Activated T-helper 1 cell treated with anti-CD3 and anti-CD28 coated beads, Interleukin-2, amount 50 U/mL, for 16 hours (primary cell): Measurements from ENCODE around the gene COL5A3.
A peak's percentile ranks its signal among the peaks of the same experiment; 100 is the strongest.

Experiments
- DNase-seq, 2 donors: peaks; one replicate each; pipeline ENCODE4 v3.0.0-alpha.2; 2020; ENCODE audit warnings: low read depth in 1 of 2, low spot score in 1 of 2

COL5A3 gene

DNA sequence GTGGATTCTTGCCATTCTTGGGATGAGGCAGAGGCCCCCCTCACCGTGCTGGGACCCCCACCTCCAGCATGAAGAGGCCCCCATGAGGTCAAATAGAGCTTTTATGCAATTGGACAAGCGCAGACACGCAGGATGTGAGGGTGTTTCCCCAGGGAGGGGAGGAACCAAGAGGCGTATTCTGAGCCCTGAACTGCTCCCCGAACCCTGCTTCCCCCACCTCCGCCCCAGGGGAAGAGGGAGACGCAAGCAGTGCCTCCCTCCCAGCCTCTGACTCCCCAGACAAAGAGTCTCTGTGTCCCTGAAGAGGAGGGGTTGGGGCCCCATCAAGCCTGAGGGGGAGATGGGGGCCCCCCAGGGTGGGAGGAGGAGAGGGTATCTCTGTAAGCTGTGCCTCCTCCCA is 1.7 kb upstream of the COL5A3 start:
- no peak for DNase-seq

DNA sequence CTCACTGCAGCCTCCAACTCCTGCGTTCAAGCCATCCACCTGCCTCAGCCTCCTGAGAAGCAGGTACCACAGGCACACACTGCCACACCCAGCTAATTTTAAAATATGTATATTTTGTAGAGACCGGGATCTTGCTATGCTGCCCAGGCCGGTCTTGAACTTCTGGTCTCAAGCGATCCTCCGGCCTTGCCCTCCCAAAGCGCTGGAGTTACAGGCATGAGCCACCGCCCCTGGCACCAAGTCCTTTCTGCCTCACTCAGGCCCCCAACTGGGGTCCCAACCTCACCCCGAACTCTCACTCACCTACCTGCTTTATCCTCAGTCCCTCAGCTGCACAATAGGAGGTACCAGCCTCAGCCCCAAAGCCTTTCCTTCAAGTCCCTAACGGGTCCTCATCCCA is 635 bp upstream of the COL5A3 start:
- no peak for DNase-seq

DNA sequence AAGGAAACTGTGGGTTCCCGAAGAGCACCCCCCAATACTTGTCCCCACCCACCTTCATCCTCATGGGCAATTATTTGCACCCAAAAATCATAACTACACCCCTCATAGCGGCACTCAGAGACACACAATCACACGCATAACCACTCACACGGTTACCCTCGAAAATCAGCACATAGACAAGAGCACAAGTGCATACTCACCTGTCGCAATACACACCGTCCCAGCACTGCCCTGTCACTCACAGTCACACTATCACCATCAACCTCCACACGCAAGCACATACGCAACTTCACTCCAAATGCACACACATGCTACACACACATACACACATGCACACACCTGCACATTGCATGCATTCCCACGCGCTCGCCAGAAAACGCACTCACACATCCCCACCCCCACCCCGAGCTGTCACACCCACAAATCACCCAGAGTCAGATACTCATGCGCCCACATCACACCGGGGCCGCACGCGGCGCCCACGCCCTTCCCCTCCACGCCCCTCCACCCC is 535 bp downstream of the COL5A3 start:
- DNase-seq, result no peak

DNA sequence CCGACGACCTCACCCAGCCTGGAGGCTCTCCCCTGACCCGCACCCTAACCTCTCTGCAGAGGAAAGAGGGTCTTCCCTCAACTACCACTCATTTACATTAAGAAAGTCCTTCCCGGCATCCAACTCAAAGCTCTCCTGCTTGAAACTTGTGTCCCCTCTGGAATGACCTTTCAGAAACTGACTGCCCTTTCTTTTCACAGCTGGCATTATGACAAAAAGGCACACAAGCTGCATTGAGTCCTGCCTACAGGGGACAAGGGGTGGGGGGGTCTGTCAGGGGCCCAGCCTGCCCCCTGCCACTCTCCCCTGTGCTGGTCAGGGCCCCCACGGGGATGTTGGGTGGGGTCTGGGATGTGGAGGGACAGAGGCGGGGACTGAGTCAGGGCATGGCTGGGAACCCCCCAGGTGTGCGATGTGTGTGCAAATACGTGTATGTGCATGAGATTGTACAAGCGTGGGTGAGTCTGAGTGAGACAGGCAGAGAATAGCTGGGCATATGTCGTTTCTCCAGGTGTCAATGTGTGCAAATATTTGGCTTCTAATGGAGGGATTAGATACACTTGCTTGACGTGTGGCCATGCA is 2.0 kb downstream of the COL5A3 start:
- DNase-seq, result no peak

DNA sequence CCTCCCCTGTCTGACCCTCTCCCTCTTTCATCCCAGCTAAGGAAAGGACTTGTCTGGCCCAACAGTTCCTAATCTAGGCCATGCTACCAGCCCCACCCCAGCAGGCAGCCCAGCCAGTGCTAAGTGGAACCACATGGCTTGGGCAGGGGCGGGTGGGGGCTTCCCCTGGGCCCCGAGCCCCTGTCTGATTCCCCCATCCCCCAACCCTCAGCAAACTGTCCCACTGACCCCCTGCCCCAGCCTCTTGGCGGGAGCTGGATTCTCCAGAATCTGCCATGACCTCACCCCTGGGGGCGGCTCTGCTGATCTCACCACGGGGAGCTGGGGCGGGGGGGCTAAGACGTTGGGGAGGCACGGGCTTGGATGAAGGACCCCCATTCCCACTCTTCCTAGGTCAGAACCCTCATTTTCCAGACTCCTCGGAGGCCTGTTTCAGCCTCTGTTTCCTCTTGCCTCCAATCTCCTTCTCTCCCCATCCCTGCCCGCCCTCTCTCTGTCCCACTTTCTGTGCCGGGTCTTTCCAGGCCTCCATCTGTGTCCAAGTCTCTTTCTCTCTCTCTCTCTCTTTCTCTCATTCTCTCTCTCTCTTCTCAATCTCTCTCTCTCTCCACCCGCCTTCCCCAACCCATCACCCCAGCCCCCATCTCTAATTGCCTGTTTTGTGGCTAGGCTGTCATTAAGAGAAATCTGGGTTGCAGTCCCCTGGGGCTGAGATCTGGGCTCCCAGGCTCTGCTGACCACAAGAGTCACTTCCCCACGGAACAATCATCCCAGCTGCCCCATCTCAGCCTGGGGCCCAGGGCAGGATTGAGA is 2.7 kb downstream of the COL5A3 start:
- DNase-seq, result no peak

DNA sequence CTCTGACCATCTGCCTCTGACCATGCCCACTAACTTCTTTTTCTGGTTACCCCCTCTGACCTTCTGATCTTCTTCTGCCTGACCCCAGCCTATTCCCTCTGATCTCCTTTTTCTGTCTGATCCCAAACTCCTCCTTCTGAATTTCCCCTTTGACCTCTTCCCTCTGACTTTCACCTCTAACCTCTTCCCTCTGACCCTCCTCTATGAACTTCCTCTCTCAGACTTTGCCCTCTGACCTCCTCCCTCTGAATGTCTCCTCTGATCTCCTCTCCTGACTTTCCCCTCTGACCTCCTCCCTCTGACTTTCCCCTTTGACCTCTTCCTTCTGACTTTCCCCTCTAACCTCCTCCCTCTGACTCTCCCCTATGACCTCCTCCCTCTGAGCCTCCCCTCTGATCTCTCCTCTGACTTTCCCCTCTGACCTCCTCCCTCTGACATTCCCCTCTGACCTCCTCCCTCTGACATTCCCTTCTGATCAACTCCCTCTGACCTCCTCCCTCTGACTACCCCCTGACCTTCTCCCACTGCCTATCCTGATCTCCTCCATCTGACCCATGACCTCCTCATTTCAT is 3.5 kb downstream of the COL5A3 start:
- DNase-seq, result no peak

DNA sequence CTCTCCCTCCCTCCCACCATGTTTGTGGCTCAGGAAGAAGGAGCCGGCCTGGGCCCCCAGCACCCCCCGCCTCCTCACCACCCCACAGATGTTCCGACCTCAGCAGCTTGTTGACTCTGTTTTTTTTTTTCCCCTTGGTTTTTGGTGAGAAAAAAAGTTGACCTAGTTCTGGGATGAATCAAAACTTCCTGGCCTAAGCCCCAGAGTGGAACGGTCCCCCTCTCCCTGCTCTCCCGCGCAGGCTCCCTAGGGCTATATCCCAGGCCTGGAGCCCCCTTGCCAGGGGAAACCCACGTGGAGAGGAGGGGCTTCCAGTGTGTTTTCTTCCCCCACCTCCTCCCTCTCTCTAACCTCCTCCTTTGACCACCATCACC is 4.0 kb downstream of the COL5A3 start:
- no peak for DNase-seq

DNA sequence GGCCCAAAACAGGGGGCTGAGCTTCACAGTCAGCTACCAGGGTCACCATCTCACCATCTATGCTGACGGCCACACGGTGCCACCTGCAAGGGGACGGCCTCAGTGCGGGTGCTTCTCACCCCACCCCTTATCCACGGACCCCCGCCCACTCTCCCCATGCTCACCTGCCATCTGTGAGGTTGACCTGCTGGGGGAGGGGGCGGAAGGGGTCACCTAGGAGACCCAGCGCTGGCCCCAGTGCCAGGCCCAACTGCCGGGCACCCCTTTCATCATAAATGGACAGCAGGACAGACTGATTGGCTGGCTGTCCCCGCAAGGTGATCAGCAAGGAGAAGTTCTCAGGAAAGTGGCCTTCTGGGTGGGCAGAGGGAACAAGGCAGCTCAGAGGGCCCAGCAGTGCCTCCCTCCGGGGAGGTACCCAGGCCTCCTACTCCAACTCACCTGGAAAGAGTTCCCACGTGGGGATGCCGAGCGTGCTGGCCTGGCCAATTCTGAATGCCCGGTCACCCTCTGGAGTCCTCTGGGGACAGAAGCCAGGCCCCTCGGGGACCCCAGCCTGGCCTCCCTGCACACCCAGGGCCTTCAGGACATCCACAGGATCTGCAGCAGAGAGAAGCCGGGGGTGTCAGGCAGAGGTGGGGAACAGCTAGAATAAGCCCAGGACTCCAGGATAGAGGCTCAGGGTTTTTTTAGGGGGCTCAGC is 4.5 kb downstream of the COL5A3 start:
- DNase-seq, result no peak

DNA sequence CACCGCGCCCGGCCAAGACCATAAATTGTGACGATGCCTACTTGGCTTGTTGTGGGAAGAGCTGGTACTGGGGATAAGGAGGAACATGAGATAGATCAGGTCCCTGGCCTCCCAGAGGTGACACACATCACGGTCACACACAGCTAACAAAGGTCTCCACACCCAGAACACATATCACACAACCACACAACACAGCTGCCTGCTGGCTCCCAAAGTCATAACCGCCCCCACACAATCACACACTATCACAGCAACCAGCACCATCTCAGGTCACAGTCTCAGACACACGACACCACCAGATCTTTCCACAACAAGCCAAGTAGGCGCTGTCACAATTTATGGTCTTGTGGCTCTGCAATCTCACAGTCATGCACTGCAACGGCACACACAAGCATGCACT is 5.7 kb downstream of the COL5A3 start:
- no peak for DNase-seq

DNA sequence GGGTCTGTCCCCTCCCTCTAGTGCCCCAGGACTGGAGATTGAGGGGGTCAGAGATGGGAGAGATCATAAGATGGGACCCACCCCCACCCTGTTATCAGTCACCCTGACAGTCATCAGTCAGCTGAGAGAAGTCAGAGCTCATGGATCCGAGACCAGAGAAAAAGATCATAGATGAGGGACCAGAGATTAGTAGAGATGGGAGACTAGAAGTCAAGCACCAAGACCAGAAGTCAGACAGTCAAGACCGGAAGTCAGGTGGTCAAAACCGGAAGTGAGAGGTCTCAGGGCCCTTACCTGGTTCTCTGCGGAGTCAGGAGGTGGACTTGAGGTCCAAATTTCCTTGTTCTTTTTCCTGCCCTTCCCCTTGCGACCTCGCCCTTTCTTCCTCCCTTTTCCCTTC is 7.0 kb downstream of the COL5A3 start:
- no peak for DNase-seq

DNA sequence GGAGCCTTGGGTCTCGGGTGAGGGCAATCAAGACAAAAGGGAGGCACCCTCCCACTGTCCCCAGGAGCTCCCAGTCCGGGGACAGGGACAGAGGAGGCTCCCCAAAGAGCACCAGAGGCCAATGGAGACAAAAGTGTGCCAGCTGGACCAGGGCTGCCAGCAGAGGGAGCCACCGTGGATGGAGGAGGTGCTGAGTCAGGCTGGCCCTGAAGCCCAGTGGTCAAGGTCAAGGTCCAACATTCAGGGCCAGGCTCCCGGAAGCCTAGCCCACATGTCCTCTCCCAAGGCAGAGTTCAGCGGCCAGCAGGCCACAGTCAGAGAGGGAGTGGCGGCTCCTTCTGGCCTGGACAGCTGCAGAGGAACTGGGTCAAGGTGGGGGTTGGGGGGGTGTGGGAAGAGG is 8.4 kb downstream of the COL5A3 start:
- DNase-seq, result no peak

DNA sequence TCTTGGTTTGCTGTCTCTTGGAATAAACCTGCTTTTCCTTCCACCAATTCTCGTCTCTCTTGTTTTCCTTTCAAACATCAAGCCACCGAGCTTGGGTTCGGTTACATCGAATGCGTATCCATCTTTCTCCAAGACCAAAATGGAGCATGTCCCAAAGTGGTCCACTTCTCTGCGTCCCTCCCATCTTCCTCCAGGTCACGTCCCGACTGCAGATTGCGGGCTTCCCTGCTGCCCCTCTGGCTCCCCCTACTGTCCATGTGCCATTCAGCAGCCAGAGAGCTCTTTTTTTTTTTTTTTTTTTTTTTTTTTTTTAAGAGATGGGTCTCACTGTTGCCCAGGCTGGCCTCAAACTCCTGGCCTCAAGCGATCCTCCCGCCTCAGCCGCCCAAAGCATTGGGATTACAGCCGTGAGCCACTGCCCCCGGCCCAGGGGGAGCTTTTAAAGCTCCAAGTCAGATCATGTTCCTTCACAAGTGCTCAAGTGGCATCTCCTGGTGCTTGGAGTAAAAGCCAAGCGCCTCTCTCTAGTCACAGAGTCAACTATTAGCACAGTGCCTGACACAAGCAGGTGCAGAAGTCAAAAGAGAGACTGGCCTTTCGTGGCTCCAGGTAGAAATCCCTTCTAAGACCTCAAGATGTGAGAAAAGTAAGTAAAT is 10.0 kb downstream of the COL5A3 start:
- DNase-seq, result peak; percentile 33 to 44

DNA sequence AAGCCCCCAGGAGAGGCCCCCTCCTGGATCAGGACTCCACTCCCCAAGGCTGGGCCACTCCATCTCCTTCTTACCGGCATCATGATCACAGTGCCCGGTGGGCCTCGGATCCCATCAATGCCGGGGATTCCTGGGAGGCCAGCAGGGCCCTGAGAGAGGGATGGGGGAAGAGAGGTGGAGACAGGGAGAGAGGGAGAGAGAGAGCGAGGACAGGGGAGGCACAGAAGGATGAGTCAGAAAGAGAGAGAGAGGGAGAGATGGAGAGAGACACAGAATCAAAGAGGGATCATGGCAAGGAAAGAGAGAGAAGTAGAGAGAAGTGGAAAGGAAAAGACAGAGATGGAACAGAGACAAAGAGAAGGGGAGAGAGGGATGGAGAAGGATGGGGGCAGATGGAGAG is 13.8 kb downstream of the COL5A3 start:
- DNase-seq, result no peak

DNA sequence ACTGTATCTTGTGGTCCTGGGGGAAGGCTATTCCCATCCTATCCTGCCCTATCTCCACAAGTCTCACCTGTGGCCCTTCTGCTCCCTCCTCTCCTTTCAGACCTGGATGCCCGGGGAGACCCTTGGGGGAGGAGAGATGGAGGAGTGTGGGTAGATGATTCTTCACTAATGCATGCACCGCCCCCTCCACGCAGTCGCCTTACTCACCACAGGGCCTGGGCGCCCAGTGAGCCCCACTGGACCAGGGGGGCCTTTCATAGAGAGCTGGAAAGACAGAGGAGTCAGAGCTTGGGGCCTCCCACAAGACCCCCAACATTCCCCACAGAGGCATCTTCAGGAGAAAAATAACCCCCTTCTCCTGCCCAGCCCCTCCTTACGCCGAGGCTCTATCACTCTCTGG is 14.3 kb downstream of the COL5A3 start:
- DNase-seq, result no peak

DNA sequence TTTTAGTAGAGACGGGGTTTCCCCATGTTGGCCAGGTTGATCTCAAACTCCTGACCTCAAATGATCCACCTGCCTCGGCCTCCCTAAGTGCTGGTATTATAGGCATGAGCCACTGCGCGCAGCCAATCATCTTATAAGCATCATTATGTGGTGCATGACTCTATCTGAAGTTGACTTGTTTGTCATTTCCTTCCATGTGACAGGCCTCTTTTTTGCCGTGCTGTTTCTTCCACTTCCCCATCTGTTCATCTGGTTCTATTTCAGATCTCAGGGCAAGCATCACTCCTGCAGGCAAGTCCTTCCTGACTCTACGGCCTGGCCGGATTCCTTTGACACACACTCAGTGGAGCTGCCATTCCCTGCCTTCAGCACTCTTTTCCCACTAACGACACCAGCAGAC is 15.2 kb downstream of the COL5A3 start:
- no peak for DNase-seq

DNA sequence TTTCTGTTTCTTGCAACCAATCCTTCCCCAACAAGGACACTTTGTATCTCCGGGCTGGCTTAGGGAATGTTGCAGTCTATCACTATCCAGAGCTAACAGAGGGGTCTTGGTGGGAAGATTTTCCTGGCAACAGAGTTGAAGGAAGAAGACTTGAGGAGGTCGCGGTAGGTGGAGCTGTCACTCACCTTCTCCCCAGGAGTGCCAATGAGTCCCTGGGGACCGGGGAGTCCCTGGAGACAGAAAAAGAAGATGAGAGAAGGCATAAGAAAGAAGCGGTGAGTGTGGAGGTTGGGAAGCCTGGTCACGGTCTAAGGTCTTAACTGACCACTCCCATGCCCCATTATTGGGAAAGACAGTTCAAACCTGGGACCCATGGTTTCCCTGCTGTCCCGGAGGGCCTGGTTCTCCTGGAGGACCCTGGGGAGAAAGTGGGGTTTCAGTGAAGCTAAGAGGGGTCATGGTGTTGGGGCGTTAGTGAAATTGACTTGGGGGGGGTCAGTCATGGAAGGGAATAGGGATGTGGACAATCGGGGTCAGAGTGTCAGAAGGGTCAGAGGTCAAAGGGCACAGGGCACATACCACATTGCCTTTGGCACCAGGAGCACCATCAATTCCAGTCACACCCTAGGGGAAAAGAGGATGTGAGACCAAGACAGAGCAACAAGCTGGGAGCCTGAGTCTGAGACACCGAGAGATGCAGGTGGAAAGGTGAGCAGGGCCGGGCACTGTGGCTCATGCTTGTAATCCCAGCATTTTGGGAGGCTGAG is 18.7 kb downstream of the COL5A3 start:
- DNase-seq, result no peak

DNA sequence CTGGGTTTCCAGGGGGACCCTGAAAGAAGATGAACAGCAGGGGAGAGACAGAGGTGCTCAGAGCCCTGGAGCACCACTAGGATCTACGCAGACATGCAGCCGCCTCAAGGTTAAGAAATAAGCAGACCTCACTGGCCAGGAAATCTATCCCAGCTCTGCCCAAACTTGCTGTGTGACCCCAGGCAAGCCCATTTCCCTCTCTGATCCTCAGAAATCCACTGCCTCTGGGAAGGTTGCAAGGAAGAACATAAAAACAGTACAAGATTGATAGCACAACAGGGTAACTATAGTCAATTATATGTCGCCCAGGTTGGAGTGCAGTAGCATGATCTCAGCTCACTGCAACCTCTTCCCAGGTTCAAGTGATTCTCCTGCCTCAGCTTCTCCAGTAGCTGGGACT is 20.8 kb downstream of the COL5A3 start:
- DNase-seq, result no peak

DNA sequence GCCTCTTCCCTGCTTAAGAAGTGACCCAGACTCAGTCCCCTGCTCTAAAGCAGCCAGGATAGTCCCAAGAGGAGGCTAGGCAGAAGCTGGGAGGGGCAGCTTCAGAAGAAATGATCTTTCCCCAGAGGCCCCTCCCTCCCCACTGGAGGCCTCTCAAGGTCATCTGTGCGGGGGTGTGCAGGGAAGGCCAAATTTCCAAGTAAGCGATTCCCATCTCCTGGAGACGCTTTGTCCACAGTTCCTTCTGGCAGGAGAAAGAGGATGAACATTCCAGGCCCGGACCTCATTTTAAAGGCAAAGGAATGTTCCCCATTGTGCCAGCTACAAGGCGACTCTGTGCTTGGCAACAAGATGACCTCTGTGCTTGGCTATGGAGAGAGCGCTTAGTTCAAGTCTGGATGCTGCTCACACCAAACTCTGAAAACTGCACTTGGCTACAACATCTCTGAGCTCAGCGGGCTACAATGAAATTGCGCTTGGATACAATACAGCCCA is 23.5 kb downstream of the COL5A3 start:
- no peak for DNase-seq

DNA sequence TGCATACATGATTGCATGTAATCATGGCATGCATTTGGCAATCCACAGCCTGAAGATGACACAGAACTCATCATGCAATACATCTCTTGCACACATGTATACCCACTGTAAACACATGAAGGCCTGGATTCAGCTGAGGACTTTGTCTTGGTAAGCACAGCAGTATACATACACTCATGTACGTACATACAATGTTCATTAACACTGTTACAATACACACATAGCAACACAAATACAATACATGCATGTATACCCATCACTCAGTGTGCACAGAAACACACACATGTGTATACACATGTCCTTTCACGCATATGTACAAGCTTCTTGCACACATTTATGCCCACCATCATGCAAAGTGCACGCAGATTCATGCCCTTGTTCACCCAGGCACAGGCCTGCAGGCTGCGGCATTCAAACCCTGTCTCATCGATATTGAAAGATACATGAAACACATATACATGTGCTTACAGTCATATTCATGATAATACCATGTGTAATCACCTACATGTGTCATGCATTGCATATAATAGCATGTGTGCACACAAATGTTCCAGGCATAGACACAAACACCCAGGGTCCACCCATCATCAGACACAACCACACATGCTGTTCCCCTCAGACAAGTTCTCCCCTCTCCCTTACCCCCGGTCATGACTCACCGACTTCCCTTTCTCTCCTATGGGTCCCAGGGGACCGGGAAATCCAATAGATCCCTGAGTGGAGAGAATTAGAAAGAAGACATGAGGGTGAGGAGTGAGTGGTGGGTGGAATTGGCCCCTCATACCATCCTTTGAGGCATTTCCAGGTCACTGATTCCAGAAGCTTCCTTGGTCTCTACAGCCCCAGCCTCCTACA is 28.7 kb downstream of the COL5A3 start:
- no peak for DNase-seq

DNA sequence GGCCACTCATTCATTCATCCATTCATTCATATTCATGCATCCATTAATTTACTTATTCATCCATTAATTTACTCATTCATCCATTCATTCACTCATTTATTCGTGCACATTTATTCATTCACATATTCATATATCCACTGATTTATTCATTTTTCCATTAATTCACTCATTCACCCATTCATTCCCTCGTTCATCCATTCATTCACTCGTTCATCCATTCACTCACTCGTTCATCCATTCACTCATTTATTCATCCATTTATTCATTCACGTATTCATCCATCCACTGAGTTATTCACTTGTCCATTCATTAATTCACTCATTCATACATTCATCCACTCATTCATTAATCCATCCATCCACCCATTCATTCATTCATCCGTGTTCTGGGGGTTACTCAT is 38.2 kb downstream of the COL5A3 start:
- no peak for DNase-seq
